ENCODE measurements around the gene MED12L.

Gene MED12L

DNA sequence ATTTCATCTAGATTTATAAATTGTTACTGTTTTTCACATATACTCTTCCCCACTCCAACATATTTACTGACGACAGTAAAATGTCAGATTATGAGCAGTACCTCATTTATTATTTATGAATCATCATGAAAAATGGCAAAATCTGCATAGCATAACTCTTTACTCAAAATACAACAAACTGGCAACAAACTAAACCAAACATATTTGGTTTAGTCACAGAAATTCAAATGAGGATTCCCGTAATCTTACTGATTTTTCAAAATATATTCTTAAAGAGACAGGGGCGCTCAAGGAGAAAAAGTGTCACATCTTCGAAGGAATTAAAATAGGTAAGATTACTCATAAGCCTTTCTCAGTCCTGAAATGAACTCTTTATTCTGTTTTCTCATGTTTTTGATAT, 234.2 kb downstream of the MED12L start:
- no peak for DNase-seq
- TF ChIP-seq, protein P1, sequence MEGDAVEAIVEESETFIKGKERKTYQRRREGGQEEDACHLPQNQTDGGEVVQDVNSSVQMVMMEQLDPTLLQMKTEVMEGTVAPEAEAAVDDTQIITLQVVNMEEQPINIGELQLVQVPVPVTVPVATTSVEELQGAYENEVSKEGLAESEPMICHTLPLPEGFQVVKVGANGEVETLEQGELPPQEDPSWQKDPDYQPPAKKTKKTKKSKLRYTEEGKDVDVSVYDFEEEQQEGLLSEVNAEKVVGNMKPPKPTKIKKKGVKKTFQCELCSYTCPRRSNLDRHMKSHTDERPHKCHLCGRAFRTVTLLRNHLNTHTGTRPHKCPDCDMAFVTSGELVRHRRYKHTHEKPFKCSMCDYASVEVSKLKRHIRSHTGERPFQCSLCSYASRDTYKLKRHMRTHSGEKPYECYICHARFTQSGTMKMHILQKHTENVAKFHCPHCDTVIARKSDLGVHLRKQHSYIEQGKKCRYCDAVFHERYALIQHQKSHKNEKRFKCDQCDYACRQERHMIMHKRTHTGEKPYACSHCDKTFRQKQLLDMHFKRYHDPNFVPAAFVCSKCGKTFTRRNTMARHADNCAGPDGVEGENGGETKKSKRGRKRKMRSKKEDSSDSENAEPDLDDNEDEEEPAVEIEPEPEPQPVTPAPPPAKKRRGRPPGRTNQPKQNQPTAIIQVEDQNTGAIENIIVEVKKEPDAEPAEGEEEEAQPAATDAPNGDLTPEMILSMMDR (IDR thresholded peaks at IDR 0.05; ENCODE audit: low read depth, low read length), result no peak
- H3K4me3 ChIP-seq (ENCODE audit: low read depth, low read length), result no peak overlapping the region

DNA sequence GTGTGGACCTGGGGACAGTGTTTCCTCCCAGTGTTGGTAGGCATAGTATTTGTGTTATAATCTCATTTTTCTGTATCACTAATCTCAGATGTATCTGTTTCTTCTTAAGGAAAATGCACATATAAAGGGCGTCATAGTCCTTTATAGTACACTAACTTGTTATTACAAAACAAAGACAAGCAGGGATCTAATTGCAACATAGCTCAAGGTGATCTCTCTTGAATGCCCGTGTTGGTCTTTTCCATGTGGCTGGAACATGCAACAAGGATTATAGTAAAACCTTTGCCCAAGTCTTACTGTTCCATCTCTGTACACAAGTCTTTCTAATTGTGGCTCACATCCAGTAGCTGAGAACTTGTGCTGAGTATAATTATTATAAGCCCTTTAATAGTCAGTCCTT, 234.7 kb downstream of the MED12L start:
- no peak for DNase-seq
- H3K27ac ChIP-seq, result no peak overlapping the region
- TF ChIP-seq, protein P1 (IDR thresholded peaks at IDR 0.05; ENCODE audit: low read depth, low read length), result no peak
- peaks cover 5% of the 10 kb centered on the region for H3K27me3 ChIP-seq (ENCODE audit: insufficient read depth, low read depth, severe bottlenecking)
- no peak overlapping the region for H3K4me3 ChIP-seq (ENCODE audit: low read depth, low read length)
- no peaks in the 10 kb centered on the region for H3K36me3 ChIP-seq
- H3K9me3 ChIP-seq (ENCODE audit: severe bottlenecking), result no peaks in the 10 kb centered on the region

More for the DNA sequence above, 234.2 kb downstream of the MED12L start:
- Histone ChIP-seq H3K27ac (no peak overlapping the region), H3K27me3 (ENCODE audit: insufficient read depth, low read depth, severe bottlenecking) (peaks cover 5% of the 10 kb centered on the region), H3K9me3 (ENCODE audit: severe bottlenecking) (no peaks in the 10 kb centered on the region), H3K36me3 (no peaks in the 10 kb centered on the region)

DNA sequence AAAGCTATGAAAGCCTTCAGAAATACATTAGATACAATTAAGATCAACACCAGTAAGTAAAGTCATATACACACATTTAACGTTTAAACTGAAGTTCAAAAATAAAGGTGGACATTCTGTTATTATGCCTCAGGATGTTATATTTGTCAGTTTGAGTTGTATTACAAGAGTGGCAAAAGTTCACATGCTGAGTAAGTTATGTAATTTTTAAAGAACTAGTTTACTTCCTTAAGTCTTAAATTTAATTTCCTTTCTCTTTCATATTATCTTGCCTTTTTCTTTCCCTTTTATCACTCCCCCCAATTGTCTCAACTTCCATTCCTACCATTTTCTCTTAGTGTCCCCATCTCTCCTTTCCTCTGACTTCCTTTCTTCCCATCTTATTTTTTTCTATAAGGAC, 236.1 kb downstream of the MED12L start:
- no peak for DNase-seq
- Histone ChIP-seq H3K27me3 (ENCODE audit: insufficient read depth, low read depth, severe bottlenecking) (peaks cover 5% of the 10 kb centered on the region), H3K27ac (no peak overlapping the region), H3K9me3 (ENCODE audit: severe bottlenecking) (no peaks in the 10 kb centered on the region), H3K36me3 (no peaks in the 10 kb centered on the region), H3K4me3 (ENCODE audit: low read depth, low read length) (no peak overlapping the region)
- TF ChIP-seq, protein P1 (IDR thresholded peaks at IDR 0.05; ENCODE audit: low read depth, low read length), result no peak

DNA sequence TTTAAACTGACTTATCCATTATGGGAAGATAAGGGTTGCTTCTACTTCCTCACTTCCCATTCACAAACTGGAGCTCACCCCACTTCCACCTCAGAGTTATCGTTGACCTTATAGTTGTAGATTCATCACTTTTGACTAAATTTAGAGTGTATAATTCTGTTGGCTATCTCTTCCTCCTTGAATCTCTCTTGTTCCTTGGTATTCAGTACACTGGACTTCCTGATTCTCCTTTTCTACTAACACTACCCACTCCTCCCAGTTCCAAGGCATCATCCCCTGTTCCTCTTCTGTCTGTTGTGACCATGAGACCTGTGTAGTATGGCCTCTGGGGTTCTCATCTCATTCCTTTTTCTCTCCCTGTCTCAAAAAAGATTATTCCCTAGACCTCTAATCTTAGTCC, 237.0 kb downstream of the MED12L start:
- peaks cover 5% of the 10 kb centered on the region for H3K27me3 ChIP-seq (ENCODE audit: insufficient read depth, low read depth, severe bottlenecking)
- no peak overlapping the region for H3K4me3 ChIP-seq (ENCODE audit: low read depth, low read length)
- DNase-seq, result no peak
- no peaks in the 10 kb centered on the region for H3K9me3 ChIP-seq (ENCODE audit: severe bottlenecking)
- H3K27ac ChIP-seq, result no peak overlapping the region
- TF ChIP-seq, protein P1 (IDR thresholded peaks at IDR 0.05; ENCODE audit: low read depth, low read length), result no peak
- no peaks in the 10 kb centered on the region for H3K36me3 ChIP-seq

DNA sequence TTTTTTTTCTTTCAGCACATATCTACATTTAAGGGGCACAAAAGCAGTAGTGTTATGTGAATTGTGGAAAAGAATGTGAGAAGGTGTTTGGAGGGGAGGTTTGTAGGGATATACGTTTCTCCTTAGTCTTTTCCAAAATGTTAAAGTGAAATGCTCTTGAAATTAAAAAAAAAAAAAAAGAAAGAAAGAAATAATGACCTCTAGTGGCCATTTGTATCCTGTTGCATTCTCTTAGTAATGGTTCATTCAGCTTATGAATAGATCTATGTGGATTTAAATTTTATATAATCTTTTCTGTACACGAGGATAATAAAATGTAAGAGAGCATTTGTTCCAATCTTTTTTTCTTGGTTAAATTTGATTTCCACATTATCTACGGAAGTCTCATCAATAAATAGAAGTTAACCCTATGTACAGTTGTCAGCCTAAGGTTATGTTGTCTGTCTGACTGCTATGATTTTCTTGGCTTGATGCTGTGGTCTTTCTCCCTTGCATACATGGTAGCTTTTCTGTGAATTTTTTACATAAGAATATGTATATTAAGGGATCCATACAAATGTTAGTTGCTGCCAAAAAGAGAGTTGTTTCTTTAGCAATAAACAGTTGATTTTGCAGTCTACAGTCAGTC, 242.2 kb downstream of the MED12L start:
- TF ChIP-seq, protein P1 (IDR thresholded peaks at IDR 0.05; ENCODE audit: low read depth, low read length), result no peak
- Histone ChIP-seq H3K27me3 (ENCODE audit: insufficient read depth, low read depth, severe bottlenecking) (peaks cover 5% of the 10 kb centered on the region), H3K4me3 (ENCODE audit: low read depth, low read length) (no peak overlapping the region), H3K36me3 (no peaks in the 10 kb centered on the region), H3K27ac (no peak overlapping the region), H3K9me3 (ENCODE audit: severe bottlenecking) (no peaks in the 10 kb centered on the region)
- DNase-seq, result no peak

Measured in WERI-Rb-1 (cell line).